ENCODE results near the gene JUNB.

DNA sequence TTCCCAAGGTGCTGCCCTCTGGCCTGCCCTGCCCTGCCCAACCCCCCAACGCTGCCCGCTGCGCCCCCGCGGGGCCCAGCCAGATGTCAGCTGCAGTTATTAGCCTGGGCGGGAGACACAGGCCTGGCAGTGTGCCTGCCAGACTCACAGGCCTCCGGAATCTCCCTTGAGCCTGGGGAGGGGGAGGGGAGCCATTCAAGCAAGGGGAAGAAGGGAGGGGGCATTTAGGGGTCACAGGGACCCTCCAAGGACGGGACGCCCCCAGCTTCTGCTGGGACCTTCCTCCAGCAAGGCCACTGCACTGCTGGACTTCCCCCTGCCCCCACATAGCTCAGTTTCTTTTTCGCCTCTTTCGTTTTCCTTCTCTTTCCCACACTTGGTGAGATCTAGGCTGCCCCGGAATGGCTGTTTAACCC, 2.6 kb upstream of the JUNB start:
- TF ChIP-seq, protein P1, sequence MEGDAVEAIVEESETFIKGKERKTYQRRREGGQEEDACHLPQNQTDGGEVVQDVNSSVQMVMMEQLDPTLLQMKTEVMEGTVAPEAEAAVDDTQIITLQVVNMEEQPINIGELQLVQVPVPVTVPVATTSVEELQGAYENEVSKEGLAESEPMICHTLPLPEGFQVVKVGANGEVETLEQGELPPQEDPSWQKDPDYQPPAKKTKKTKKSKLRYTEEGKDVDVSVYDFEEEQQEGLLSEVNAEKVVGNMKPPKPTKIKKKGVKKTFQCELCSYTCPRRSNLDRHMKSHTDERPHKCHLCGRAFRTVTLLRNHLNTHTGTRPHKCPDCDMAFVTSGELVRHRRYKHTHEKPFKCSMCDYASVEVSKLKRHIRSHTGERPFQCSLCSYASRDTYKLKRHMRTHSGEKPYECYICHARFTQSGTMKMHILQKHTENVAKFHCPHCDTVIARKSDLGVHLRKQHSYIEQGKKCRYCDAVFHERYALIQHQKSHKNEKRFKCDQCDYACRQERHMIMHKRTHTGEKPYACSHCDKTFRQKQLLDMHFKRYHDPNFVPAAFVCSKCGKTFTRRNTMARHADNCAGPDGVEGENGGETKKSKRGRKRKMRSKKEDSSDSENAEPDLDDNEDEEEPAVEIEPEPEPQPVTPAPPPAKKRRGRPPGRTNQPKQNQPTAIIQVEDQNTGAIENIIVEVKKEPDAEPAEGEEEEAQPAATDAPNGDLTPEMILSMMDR (IDR thresholded peaks at IDR 0.05): no peak
- no peak for TF ChIP-seq POLR2A (IDR thresholded peaks at IDR 0.05)
